T-helper 2 cell treated with Interferon-gamma antibody and Interleukin-4, amounts not matched to agents 100 ng/mL and 5 ng/mL, for 36 hours (primary cell): ENCODE data around the gene KAT2B. TPM values are rescaled to one million over a fixed set of nuclear protein-coding genes. Genes with fewer than 3 reads are reported as not detected.

ENCODE experiments used
- intact Hi-C: fragments of 100-400 bp; cut with micrococcal nuclease; formaldehyde crosslinking; loops from one replicate; pipeline ENCODE4 v1.15.1; 2023
- total RNA-seq: library from RNA; stranded (reverse); gene quantifications from 2 replicates; pipeline ENCODE4 v1.2.3, GENCODE V29; 2022

The KAT2B gene
- total RNA-seq, 1 donor from 2014 or later: 72.9 TPM

DNA sequence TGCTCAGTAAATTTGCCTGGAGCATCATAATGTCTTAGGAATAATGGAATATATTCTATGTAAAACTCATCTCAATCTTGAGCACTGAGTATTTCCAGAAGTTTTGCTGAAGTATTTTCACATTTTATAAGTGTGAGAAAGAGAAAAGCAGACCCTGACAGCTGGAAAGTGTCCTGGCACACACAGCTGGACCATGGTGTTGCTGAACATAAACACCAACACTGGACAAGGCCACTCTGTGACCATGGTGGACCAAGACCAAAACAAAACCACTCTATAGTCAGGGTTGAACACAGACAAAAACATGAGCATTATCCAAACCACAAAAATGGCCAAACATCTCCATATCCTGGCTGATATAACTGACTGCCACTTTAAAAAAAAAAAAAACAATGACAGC, 160.9 kb downstream of the KAT2B start:
- intact Hi-C loops: no loop called here

Other genes with a start within 250 kb of the KAT2B start
- gene EFHB, start 106.2 kb upstream of the KAT2B start, total RNA-seq: 0.43 TPM in 1 of 2 replicates, not detected in the other
- 39.6 and 41.8 TPM in 2 replicates for gene RAB5A, start 93.3 kb upstream of the KAT2B start, total RNA-seq
- gene PP2D1, start 28.2 kb upstream of the KAT2B start, total RNA-seq: not detected in 2 replicates
- gene SGO1, start 145.8 kb downstream of the KAT2B start, total RNA-seq: 29.7 and 30.5 TPM in 2 replicates